Stimulated activated CD8-positive, alpha-beta memory T cell treated with anti-CD3 and anti-CD28 coated beads, Interleukin-15, amount 100 ng/mL, for 24 hours (primary cell): ENCODE results near the gene ZSWIM9.

ENCODE experiments used
- DNase-seq: peaks from one replicate; pipeline ENCODE4 v3.0.0-alpha.2; 2020; ENCODE audit warnings: low read depth

The ZSWIM9 gene

GRCh38 chr19:48175578-48175977 is 5.1 kb downstream of the ZSWIM9 start:
- DNase-seq: no peak

- DNase-seq: no peak
Measured at GRCh38 chr19:48176226-48176625, 5.7 kb downstream of the ZSWIM9 start.

- DNase-seq: no peak
Measured at GRCh38 chr19:48181505-48181904, 11.0 kb downstream of the ZSWIM9 start.

GRCh38 chr19:48182434-48182833 is 12.0 kb downstream of the ZSWIM9 start:
- no peak for DNase-seq

GRCh38 chr19:48183356-48183755 is 12.9 kb downstream of the ZSWIM9 start:
- DNase-seq: no peak

GRCh38 chr19:48186015-48186414 is 15.5 kb downstream of the ZSWIM9 start:
- DNase-seq: no peak

- no peak for DNase-seq
Measured at GRCh38 chr19:48186541-48186991, 16.1 kb downstream of the ZSWIM9 start.

GRCh38 chr19:48190288-48190884 is 19.9 kb downstream of the ZSWIM9 start:
- no peak for DNase-seq

GRCh38 chr19:48190885-48191284 is 20.4 kb downstream of the ZSWIM9 start:
- no peak for DNase-seq

GRCh38 chr19:48192750-48193149 is 22.3 kb downstream of the ZSWIM9 start:
- no peak for DNase-seq

GRCh38 chr19:48194041-48194843 is 23.8 kb downstream of the ZSWIM9 start:
- DNase-seq: no peak

GRCh38 chr19:48194844-48195830 is 24.7 kb downstream of the ZSWIM9 start:
- DNase-seq: no peak

GRCh38 chr19:48196321-48196763 is 25.9 kb downstream of the ZSWIM9 start:
- no peak for DNase-seq

- DNase-seq: no peak
Measured at GRCh38 chr19:48196933-48197665, 26.6 kb downstream of the ZSWIM9 start.

GRCh38 chr19:48203222-48203793 is 32.8 kb downstream of the ZSWIM9 start:
- DNase-seq: no peak

GRCh38 chr19:48203794-48204628 is 33.5 kb downstream of the ZSWIM9 start:
- peak; percentile 74 for DNase-seq

GRCh38 chr19:48206397-48207093 is 36.1 kb downstream of the ZSWIM9 start:
- no peak for DNase-seq

- no peak for DNase-seq
Measured at GRCh38 chr19:48210005-48210404, 39.5 kb downstream of the ZSWIM9 start.

- no peak for DNase-seq
Measured at GRCh38 chr19:48213959-48214358, 43.5 kb downstream of the ZSWIM9 start.

- DNase-seq: no peak
Measured at GRCh38 chr19:48216933-48217332, 46.5 kb downstream of the ZSWIM9 start.
